Mesenchymal stem cell (in vitro differentiated cells and primary cell): ENCODE measurements around the gene TRPV3.

Experiments
- DNase-seq: peaks from one replicate; pipeline ENCODE4 v3.0.0-alpha.2; 2013
- H2AFZ ChIP-seq: one replicate; pipeline ENCODE4 v1.6.1; 2013; ENCODE audit warnings: low read depth, mild to moderate bottlenecking, control low read depth, inconsistent platforms, low read length, moderate library complexity
- H2AK5ac ChIP-seq: 2 replicates; pipeline ENCODE4 v1.6.1; 2013; ENCODE audit warnings: low read length, moderate library complexity, mild to moderate bottlenecking, inconsistent platforms; ENCODE audit not compliant: severe bottlenecking
- H2BK120ac ChIP-seq: one replicate; pipeline ENCODE4 v1.6.1; 2013; ENCODE audit warnings: low read depth, mild to moderate bottlenecking, inconsistent platforms, low read length, moderate library complexity
- H2BK12ac ChIP-seq, 2 experiments: one replicate each; pipeline ENCODE4 v1.6.1; 2013; ENCODE audit warnings: inconsistent platforms in 2 of 2, low read length in 2 of 2, mild to moderate bottlenecking in 2 of 2, moderate library complexity in 2 of 2, control low read depth in 1 of 2
- H2BK15ac ChIP-seq: one replicate; pipeline ENCODE4 v1.6.1; 2013; ENCODE audit warnings: mild to moderate bottlenecking, low read depth, inconsistent platforms; ENCODE audit not compliant: poor library complexity, severe bottlenecking
- H2BK5ac ChIP-seq: 2 replicates; pipeline ENCODE4 v1.6.1; 2013; ENCODE audit warnings: low read depth, mild to moderate bottlenecking, low read length, control low read depth, inconsistent platforms; ENCODE audit not compliant: poor library complexity, severe bottlenecking
- H3K14ac ChIP-seq, 2 experiments: one replicate each; pipeline ENCODE4 v1.6.1; 2013; ENCODE audit warnings: inconsistent platforms in 2 of 2, low read length in 2 of 2, control low read depth in 1 of 2, mild to moderate bottlenecking in 1 of 2, moderate library complexity in 1 of 2
- H3K18ac ChIP-seq, 2 experiments: one replicate each; pipeline ENCODE4 v1.6.1; 2013; ENCODE audit warnings: inconsistent platforms in 2 of 2, low read length in 2 of 2, control low read depth in 1 of 2, low read depth in 1 of 2, mild to moderate bottlenecking in 1 of 2
- H3K23ac ChIP-seq, 2 experiments: one replicate each; pipeline ENCODE4 v1.6.1; 2013; ENCODE audit warnings: inconsistent platforms in 2 of 2, low read length in 2 of 2, mild to moderate bottlenecking in 2 of 2, moderate library complexity in 2 of 2, control low read depth in 1 of 2
- H3K27ac ChIP-seq: 2 replicates; pipeline ENCODE4 v1.5.1; 2013; ENCODE audit warnings: mild to moderate bottlenecking, moderate library complexity, low read length, control low read depth, inconsistent platforms; ENCODE audit not compliant: poor library complexity, severe bottlenecking
- H3K27me3 ChIP-seq, 2 experiments: 2 replicates each; pipeline versions ENCODE4 v1.6.1 to v1.7.0; 2013; ENCODE audit warnings: low read length in 2 of 2, mild to moderate bottlenecking in 2 of 2, moderate library complexity in 2 of 2, control low read depth in 1 of 2, inconsistent platforms in 1 of 2; ENCODE audit not compliant: control insufficient read depth in 1 of 2, insufficient read depth in 1 of 2
- H3K36me3 ChIP-seq, 2 experiments: 2 replicates each; pipeline versions ENCODE4 v1.6.1 to v1.7.0; 2013; ENCODE audit warnings: low read length in 2 of 2, control low read depth in 1 of 2, inconsistent platforms in 1 of 2, low read depth in 1 of 2, mild to moderate bottlenecking in 1 of 2; ENCODE audit not compliant: insufficient read depth in 2 of 2, control insufficient read depth in 1 of 2
- H3K4ac ChIP-seq, 2 experiments: one replicate each; pipeline ENCODE4 v1.6.1; 2013; ENCODE audit warnings: inconsistent platforms in 2 of 2, low read length in 2 of 2, mild to moderate bottlenecking in 2 of 2, moderate library complexity in 2 of 2, control low read depth in 1 of 2, low read depth in 1 of 2
- H3K4me1 ChIP-seq: 2 replicates; pipeline ENCODE4 v1.6.1; 2013; ENCODE audit warnings: low read depth, low read length, control low read depth; ENCODE audit not compliant: control insufficient read depth, insufficient read depth
- H3K4me2 ChIP-seq: 2 replicates; pipeline ENCODE4 v1.6.1; 2013; ENCODE audit warnings: low read length, mild to moderate bottlenecking, inconsistent platforms; ENCODE audit not compliant: poor library complexity, severe bottlenecking
- H3K4me3 ChIP-seq, 2 experiments: 2 replicates each; pipeline versions ENCODE4 v1.5.1 to v1.7.0; 2013; ENCODE audit warnings: low read length in 2 of 2, mild to moderate bottlenecking in 2 of 2, control low read depth in 1 of 2, low read depth in 1 of 2; ENCODE audit not compliant: insufficient read depth in 1 of 2
- H3K79me1 ChIP-seq: replicated peaks from 2 replicates; pipeline ENCODE4 v1.6.1; 2013; ENCODE audit warnings: mild to moderate bottlenecking, control low read depth, low read length, inconsistent platforms; ENCODE audit not compliant: poor library complexity, severe bottlenecking
- H3K9ac ChIP-seq: 2 replicates; pipeline ENCODE4 v1.7.0; 2013; ENCODE audit warnings: mild to moderate bottlenecking, low read length, moderate library complexity
- H3K9me3 ChIP-seq: 2 replicates; pipeline ENCODE4 v1.7.0; 2013; ENCODE audit warnings: mild to moderate bottlenecking, low read length; ENCODE audit not compliant: control insufficient read depth
- H4K8ac ChIP-seq: one replicate; pipeline ENCODE4 v1.6.1; 2013; ENCODE audit warnings: inconsistent platforms, mild to moderate bottlenecking, low read length, moderate library complexity
- H4K91ac ChIP-seq: one replicate; pipeline ENCODE4 v1.6.1; 2013; ENCODE audit warnings: mild to moderate bottlenecking, low read length, inconsistent platforms
- WGBS: methylation state at CpG from one replicate; pipeline ENCODE4 v1.1.7; 2013; ENCODE audit warnings: mixed read lengths; 5-methylcytosine and 5-hydroxymethylcytosine counted together

The TRPV3 gene

DNA sequence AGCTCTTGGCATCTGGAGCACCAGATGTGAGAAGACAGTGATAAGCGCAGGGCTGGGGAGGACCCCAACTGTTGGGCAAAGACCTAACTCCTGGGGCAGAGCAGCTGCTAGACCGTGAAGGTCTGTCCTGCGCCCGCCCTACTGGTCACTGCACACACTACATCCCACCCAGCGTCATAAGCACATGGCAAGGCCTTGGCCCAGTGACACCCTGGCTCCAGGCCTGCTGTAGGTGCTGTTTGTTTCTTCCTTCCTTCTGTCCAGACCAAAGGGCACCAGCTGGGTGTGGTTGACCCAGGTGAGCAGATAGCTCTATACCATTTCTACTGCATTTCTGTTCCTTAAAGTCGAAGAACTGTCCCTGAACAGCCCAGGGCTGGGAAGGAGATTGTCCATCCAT is 6.4 kb downstream of the TRPV3 start:
- WGBS, result 82% methylated on average over 6 of the region's 6 CpGs
- no peak overlapping the region for H2AFZ ChIP-seq
- H3K27me3 ChIP-seq, result no peaks in the 10 kb centered on the region
- no peak overlapping the region for H3K4me3 ChIP-seq
- H4K8ac ChIP-seq, result no peak overlapping the region
- no peak overlapping the region for H2BK5ac ChIP-seq
- no peak overlapping the region for H4K91ac ChIP-seq
- H3K4me1 ChIP-seq, result no peaks in the 10 kb centered on the region
- no peaks in the 10 kb centered on the region for H3K9me3 ChIP-seq
- no peak for DNase-seq
- no peak overlapping the region for H3K4me2 ChIP-seq
- H2AK5ac ChIP-seq, result no peak overlapping the region
- no peak overlapping the region for H3K23ac ChIP-seq
- no peaks in the 10 kb centered on the region for H3K79me1 ChIP-seq
- no peak overlapping the region for H3K27ac ChIP-seq
- no peak overlapping the region for H3K18ac ChIP-seq
- no peak overlapping the region for H3K14ac ChIP-seq
- no peak overlapping the region for H2BK120ac ChIP-seq
- H2BK15ac ChIP-seq, result no peak overlapping the region
- H3K36me3 ChIP-seq, result no peaks in the 10 kb centered on the region
- H3K9ac ChIP-seq, result no peak overlapping the region
- no peak overlapping the region for H3K4ac ChIP-seq
- H2BK12ac ChIP-seq, result no peak overlapping the region

DNA sequence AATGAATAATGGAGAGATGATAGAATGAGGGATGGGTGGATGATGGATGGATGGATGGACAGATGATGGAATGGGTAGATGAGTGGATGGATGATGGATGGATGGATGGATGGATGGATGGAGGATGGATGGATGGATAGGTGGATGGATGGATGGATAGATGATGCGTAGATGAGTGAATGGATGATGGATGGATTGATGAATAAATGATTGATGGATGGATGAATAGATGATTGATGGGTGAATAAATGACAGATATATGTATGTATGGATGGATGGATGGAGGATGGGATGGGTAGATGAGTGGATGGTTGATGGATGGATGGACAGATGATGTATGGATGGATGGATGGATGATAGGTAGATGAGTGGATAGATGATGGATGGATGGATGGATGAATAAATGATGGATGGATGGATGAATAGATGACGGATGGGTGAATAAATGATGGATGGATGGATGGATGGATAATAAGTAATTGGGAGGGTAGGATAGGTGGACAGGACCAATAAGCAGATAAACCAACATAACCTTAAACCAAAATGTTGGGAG is 7.9 kb downstream of the TRPV3 start:
- Histone ChIP-seq H2BK5ac (no peak overlapping the region), H3K27me3 (no peaks in the 10 kb centered on the region), H3K4ac (no peak overlapping the region), H3K4me3 (no peak overlapping the region), H2BK15ac (no peak overlapping the region), H2BK12ac (no peak overlapping the region), H3K36me3 (no peaks in the 10 kb centered on the region), H4K91ac (no peak overlapping the region), H2BK120ac (no peak overlapping the region), H3K9ac (no peak overlapping the region), H3K14ac (no peak overlapping the region), H3K4me2 (no peak overlapping the region), H3K23ac (no peak overlapping the region), H3K79me1 (no peaks in the 10 kb centered on the region), H3K27ac (no peak overlapping the region), H3K9me3 (no peaks in the 10 kb centered on the region), H2AFZ (no peak overlapping the region), H4K8ac (no peak overlapping the region), H3K18ac (no peak overlapping the region), H3K4me1 (no peaks in the 10 kb centered on the region), H2AK5ac (no peak overlapping the region)
- 91% methylated on average over 1 of the region's 2 CpGs for WGBS
- no peak for DNase-seq

- H3K23ac ChIP-seq, result no peak overlapping the region
- H2BK5ac ChIP-seq, result no peak overlapping the region
- no peaks in the 10 kb centered on the region for H3K79me1 ChIP-seq
- no peak overlapping the region for H3K9ac ChIP-seq
- WGBS, result 84% methylated on average over 11 of the region's 11 CpGs
- no peak for DNase-seq
- no peaks in the 10 kb centered on the region for H3K4me1 ChIP-seq
- H4K91ac ChIP-seq, result no peak overlapping the region
- no peak overlapping the region for H3K14ac ChIP-seq
- H4K8ac ChIP-seq, result no peak overlapping the region
- H2BK12ac ChIP-seq, result no peak overlapping the region
- no peak overlapping the region for H3K4ac ChIP-seq
- H3K27ac ChIP-seq, result no peak overlapping the region
- H2AK5ac ChIP-seq, result no peak overlapping the region
- no peak overlapping the region for H2AFZ ChIP-seq
- H3K9me3 ChIP-seq, result no peaks in the 10 kb centered on the region
- no peak overlapping the region for H2BK15ac ChIP-seq
- H3K27me3 ChIP-seq, result peaks cover 0 to 8% of the 10 kb centered on the region in 2 experiments
- no peak overlapping the region for H3K4me2 ChIP-seq
- no peaks in the 10 kb centered on the region for H3K36me3 ChIP-seq
- no peak overlapping the region for H2BK120ac ChIP-seq
- H3K18ac ChIP-seq, result no peak overlapping the region
- H3K4me3 ChIP-seq, result no peak overlapping the region
Observed at GRCh38 chr17:3547628-3548027, 10.0 kb downstream of the TRPV3 start.

- Histone ChIP-seq H4K91ac (no peak overlapping the region), H2BK12ac (no peak overlapping the region), H3K4me3 (no peak overlapping the region), H3K14ac (no peak overlapping the region), H3K27me3 (peaks cover 0 to 12% of the 10 kb centered on the region in 2 experiments), H2BK15ac (no peak overlapping the region), H2AK5ac (no peak overlapping the region), H3K23ac (no peak overlapping the region), H3K27ac (no peak overlapping the region), H3K9ac (no peak overlapping the region), H2BK120ac (no peak overlapping the region), H3K9me3 (no peaks in the 10 kb centered on the region), H3K4me2 (no peak overlapping the region), H2BK5ac (no peak overlapping the region), H3K18ac (no peak overlapping the region), H4K8ac (no peak overlapping the region), H3K79me1 (no peaks in the 10 kb centered on the region), H2AFZ (no peak overlapping the region), H3K4ac (no peak overlapping the region), H3K4me1 (no peaks in the 10 kb centered on the region), H3K36me3 (no peaks in the 10 kb centered on the region)
- DNase-seq, result no peak
- WGBS, result 77% methylated on average over 6 of the region's 8 CpGs
Observed at GRCh38 chr17:3546997-3547396, 10.6 kb downstream of the TRPV3 start.
